Fibroblast of lung (primary cell): ENCODE data around the gene GPRC5C.

Source experiments
- CTCF ChIP-seq, 2 donors: IDR thresholded peaks in 1 of 2; conservative IDR thresholded peaks in 1 of 2; 1 replicate in 1 of 2; 2 replicates in 1 of 2; pipeline ENCODE4 v1.5.1; 2011 to 2012; ENCODE audit warnings: low read length in 2 of 2, control low read depth in 1 of 2, inconsistent platforms in 1 of 2, low read depth in 1 of 2, mild to moderate bottlenecking in 1 of 2
- EZH2 ChIP-seq: IDR thresholded peaks from 2 replicates; pipeline ENCODE4 v1.5.1; 2012; ENCODE audit warnings: low read length, control low read depth, mild to moderate bottlenecking; ENCODE audit errors: missing control alignments

DNA sequence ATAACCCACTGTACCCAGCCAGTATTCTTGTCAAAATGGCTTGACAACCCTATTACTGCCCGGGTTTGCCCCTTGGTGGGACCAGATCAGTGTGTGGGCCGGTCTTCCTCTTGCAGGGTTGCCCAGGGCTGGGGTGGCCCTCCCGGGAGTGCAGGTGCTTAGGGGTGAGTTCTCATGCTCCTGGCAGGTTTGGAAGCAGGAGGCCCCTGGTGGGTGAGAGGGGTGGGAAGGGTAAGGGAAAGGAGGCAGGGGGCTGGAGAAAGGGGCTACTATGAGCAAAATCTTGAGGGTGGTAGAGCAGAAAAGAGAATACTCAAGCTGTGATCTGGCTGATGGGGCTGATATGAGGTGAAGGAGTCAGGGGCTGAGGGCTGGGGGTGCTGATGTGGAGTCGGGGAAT, 41.0 kb downstream of the GPRC5C start:
- TF ChIP-seq CTCF (conservative IDR thresholded peaks at IDR 0.05 in 1 of 2, IDR thresholded peaks at IDR 0.05 in 1 of 2; ENCODE audit: low read depth in 1 of 2, low read length in 2 of 2) (no peak), EZH2 (no peak)
